Loucy (cell line): ENCODE measurements around the gene PARVB.

Experiments used
- H2AFZ ChIP-seq: fragments of 200-600 bp; sonication (generic); 2 replicates; pipeline ENCODE4 v1.6.0; 2016; ENCODE audit warnings: antibody characterized with exemption, mild to moderate bottlenecking, low read length, moderate library complexity
- H3F3A ChIP-seq: fragments of 200-600 bp; 2 replicates; pipeline ENCODE4 v1.6.0; 2016; ENCODE audit warnings: antibody characterized with exemption, low read depth, mild to moderate bottlenecking
- H3K27me3 ChIP-seq: fragments of 200-600 bp; sonication (generic); 2 replicates; pipeline ENCODE4 v1.6.1; 2014; ENCODE audit warnings: low read length, mild to moderate bottlenecking; ENCODE audit not compliant: insufficient read depth, poor library complexity, severe bottlenecking
- H3K36me3 ChIP-seq: fragments of 200-600 bp; sonication (generic); 2 replicates; pipeline ENCODE4 v1.6.1; 2016; ENCODE audit warnings: low read length; ENCODE audit not compliant: insufficient read depth
- H3K4me1 ChIP-seq: fragments of 200-600 bp; sonication (generic); 2 replicates; pipeline ENCODE4 v1.5.1; 2014; ENCODE audit warnings: low read length, mild to moderate bottlenecking; ENCODE audit not compliant: insufficient read depth, poor library complexity, severe bottlenecking
- H3K4me2 ChIP-seq: fragments of 200-600 bp; sonication (generic); 2 replicates; pipeline ENCODE4 v1.6.0; 2014; ENCODE audit warnings: antibody characterized with exemption, low read length, low read depth, mild to moderate bottlenecking; ENCODE audit not compliant: poor library complexity, severe bottlenecking
- H3K4me3 ChIP-seq: fragments of 200-600 bp; sonication (generic); 2 replicates; pipeline ENCODE4 v1.5.1; 2014; ENCODE audit warnings: low read length, mild to moderate bottlenecking, mixed read lengths; ENCODE audit not compliant: poor library complexity, severe bottlenecking
- H3K79me2 ChIP-seq: fragments of 200-600 bp; sonication (generic); 2 replicates; pipeline ENCODE4 v1.6.1; 2014; ENCODE audit warnings: low read length; ENCODE audit not compliant: insufficient read depth
- H3K9ac ChIP-seq: fragments of 200-600 bp; sonication (generic); 2 replicates; pipeline ENCODE4 v1.6.0; 2014; ENCODE audit warnings: mild to moderate bottlenecking, low read depth, low read length, moderate library complexity; ENCODE audit not compliant: poor library complexity, severe bottlenecking
- H3K9me2 ChIP-seq: fragments of 200-600 bp; sonication (generic); replicated peaks from 2 replicates; pipeline ENCODE4 v1.6.1; 2016; ENCODE audit warnings: low read depth, low read length, mixed read lengths
- H3K9me3 ChIP-seq: fragments of 200-600 bp; sonication (generic); 2 replicates; pipeline ENCODE4 v1.6.1; 2014; ENCODE audit warnings: mild to moderate bottlenecking, antibody characterized with exemption, low read length, low read depth; ENCODE audit not compliant: insufficient read depth
- H4K20me1 ChIP-seq: fragments of 200-600 bp; sonication (generic); 2 replicates; pipeline ENCODE4 v1.6.0; 2014; ENCODE audit warnings: antibody characterized with exemption, low read length, mild to moderate bottlenecking; ENCODE audit not compliant: insufficient read depth, poor library complexity, severe bottlenecking
- EZH2phosphoT487 ChIP-seq: fragments of 200-600 bp; IDR thresholded peaks from 2 replicates; pipeline ENCODE4 v1.6.1; 2018; ENCODE audit warnings: antibody characterized with exemption, mild to moderate bottlenecking, moderate library complexity, borderline replicate concordance
- TF ChIP-seq, protein P1 (sequence below): fragments of 200-600 bp; sonication (generic); conservative IDR thresholded peaks from 2 replicates; pipeline ENCODE4 v1.5.1; 2014; ENCODE audit warnings: mild to moderate bottlenecking, antibody characterized with exemption, low read length

The PARVB gene

GRCh38 chr22:44032126-44032730 is 8.1 kb downstream of the PARVB start:
- H3K9me2 ChIP-seq = no peaks in the 10 kb centered on the region
- no peaks in the 10 kb centered on the region for H4K20me1 ChIP-seq
- no peak overlapping the region for H3K4me2 ChIP-seq
- no peaks in the 10 kb centered on the region for H3F3A ChIP-seq
- peaks cover 12% of the 10 kb centered on the region for H3K4me1 ChIP-seq
- no peaks in the 10 kb centered on the region for H3K36me3 ChIP-seq
- no peak for TF ChIP-seq EZH2phosphoT487
- TF ChIP-seq, protein P1, sequence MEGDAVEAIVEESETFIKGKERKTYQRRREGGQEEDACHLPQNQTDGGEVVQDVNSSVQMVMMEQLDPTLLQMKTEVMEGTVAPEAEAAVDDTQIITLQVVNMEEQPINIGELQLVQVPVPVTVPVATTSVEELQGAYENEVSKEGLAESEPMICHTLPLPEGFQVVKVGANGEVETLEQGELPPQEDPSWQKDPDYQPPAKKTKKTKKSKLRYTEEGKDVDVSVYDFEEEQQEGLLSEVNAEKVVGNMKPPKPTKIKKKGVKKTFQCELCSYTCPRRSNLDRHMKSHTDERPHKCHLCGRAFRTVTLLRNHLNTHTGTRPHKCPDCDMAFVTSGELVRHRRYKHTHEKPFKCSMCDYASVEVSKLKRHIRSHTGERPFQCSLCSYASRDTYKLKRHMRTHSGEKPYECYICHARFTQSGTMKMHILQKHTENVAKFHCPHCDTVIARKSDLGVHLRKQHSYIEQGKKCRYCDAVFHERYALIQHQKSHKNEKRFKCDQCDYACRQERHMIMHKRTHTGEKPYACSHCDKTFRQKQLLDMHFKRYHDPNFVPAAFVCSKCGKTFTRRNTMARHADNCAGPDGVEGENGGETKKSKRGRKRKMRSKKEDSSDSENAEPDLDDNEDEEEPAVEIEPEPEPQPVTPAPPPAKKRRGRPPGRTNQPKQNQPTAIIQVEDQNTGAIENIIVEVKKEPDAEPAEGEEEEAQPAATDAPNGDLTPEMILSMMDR = no peak
- no peak overlapping the region for H3K9ac ChIP-seq
- H3K4me3 ChIP-seq = no peak overlapping the region
- no peaks in the 10 kb centered on the region for H3K9me3 ChIP-seq
- peaks cover 10% of the 10 kb centered on the region; the same call in 1 of the 2 replicates for H3K79me2 ChIP-seq
- no peaks in the 10 kb centered on the region for H3K27me3 ChIP-seq
- H2AFZ ChIP-seq = no peak overlapping the region

DNA sequence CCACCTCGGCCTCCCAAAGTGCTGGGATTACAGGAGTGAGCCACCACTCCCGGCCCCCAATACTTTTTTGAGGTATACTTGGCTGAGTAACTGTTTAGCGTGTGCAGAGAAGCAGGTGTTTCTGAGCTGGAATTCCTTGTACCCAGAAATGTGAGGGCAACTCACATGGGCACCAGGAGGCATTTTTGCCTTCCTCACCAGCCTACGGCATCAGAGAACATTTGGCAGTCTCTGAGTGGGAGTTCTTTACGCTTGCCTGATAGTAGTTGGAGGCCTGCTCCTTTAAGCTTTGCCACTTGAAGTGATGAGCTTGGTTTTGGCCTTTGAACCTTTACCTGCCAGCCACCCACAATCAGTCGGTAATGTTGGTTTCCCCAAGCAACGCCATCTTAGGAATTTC is 9.2 kb downstream of the PARVB start:
- Histone ChIP-seq H3K4me3 (no peak overlapping the region), H3K9ac (no peak overlapping the region), H3K79me2 (peaks cover 8% of the 10 kb centered on the region; the same call in 1 of the 2 replicates), H3F3A (no peaks in the 10 kb centered on the region), H3K9me3 (no peaks in the 10 kb centered on the region), H3K4me1 (peaks cover 12% of the 10 kb centered on the region), H3K36me3 (no peaks in the 10 kb centered on the region), H2AFZ (no peak overlapping the region), H3K9me2 (no peaks in the 10 kb centered on the region), H3K27me3 (no peaks in the 10 kb centered on the region), H4K20me1 (no peaks in the 10 kb centered on the region), H3K4me2 (no peak overlapping the region)
- no peak for TF ChIP-seq EZH2phosphoT487
- TF ChIP-seq, protein P1 = no peak

- Histone ChIP-seq H3K79me2 (peaks cover 8% of the 10 kb centered on the region; the same call in 1 of the 2 replicates), H3K4me1 (peaks cover 12% of the 10 kb centered on the region), H3K36me3 (no peaks in the 10 kb centered on the region), H4K20me1 (no peaks in the 10 kb centered on the region), H3K9me2 (no peaks in the 10 kb centered on the region), H3K4me3 (no peak overlapping the region), H3F3A (no peaks in the 10 kb centered on the region), H2AFZ (no peak overlapping the region), H3K27me3 (no peaks in the 10 kb centered on the region), H3K9ac (no peak overlapping the region), H3K9me3 (no peaks in the 10 kb centered on the region), H3K4me2 (no peak overlapping the region)
- TF ChIP-seq EZH2phosphoT487 = no peak
- TF ChIP-seq, protein P1 = no peak
Observed at GRCh38 chr22:44033694-44034093, 9.6 kb downstream of the PARVB start.
